ENCODE measurements around the gene SLC16A1. TPM values are rescaled to one million over a fixed set of nuclear protein-coding genes. Genes with fewer than 3 reads are reported as not detected.
A peak's percentile ranks its signal among the peaks of the same experiment; 100 is the strongest.

Gene SLC16A1
- polyA plus RNA-seq, 1 experiment, result 78.7 TPM

DNA sequence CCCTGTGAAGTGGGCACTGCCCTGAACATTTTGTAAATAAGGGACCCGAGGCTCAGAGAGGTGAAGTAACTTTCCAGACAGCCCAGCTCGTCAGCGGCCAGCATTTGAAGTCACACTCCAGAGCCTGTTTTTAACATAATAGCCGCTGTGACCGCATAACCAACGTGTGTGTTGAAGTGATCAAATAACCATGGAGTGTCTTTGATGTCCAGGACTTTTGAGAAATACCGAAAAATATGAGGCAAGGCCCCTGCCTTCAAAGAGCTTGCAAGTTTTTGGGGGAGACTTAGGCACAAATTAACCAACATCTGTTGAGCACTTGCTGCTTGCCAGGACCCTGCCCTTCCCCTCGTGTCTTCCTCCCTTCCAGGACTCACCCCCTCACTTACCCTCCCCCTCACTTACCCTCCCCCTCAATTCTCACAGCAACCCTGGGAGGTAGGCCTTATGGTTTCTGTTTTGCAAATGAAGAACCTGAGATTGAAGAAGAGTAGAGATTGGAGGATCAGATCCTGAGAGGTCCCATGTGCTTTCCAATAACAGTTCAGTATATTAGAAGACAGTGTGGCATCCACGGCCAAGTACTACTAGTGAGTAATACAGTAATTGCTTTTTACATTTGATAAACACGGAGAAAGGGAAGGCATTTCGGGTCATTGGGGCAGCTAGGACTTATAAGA lies 1.3 kb upstream of the SLC16A1 start:
- Histone ChIP-seq H3K27ac (ENCODE audit: low read depth, low read length) (peak overlapping the region; percentile 91), H3K9me3 (ENCODE audit: control insufficient read depth, insufficient read depth, low read length) (peaks cover 3% of the 10 kb centered on the region; the same call in 1 of the 2 replicates), H3K27me3 (ENCODE audit: control insufficient read depth, insufficient read depth, low read length) (no peaks in the 10 kb centered on the region), H3K4me3 (ENCODE audit: low read depth, low read length) (peak overlapping the region; percentile 95)
- DNase-seq (ENCODE audit: low read depth, low spot score), result peak; percentile 69
- TF ChIP-seq CTCF (IDR thresholded peaks at IDR 0.05; ENCODE audit: low read depth, low read length), result no peak
- CTCF ChIA-PET, result interaction anchor here (0.7 kb wide), 1 partner anchor 136 kb away, joined by 3 read pairs; no protein-coding TSS in a partner anchor
- POLR2A ChIA-PET, result interaction anchor here (0.6 to 1.2 kb wide), 3 partner anchors 80 to 587 kb away, joined by 3 to 5 read pairs (median 4); partner anchors contain the start of gene LRIG2

DNA sequence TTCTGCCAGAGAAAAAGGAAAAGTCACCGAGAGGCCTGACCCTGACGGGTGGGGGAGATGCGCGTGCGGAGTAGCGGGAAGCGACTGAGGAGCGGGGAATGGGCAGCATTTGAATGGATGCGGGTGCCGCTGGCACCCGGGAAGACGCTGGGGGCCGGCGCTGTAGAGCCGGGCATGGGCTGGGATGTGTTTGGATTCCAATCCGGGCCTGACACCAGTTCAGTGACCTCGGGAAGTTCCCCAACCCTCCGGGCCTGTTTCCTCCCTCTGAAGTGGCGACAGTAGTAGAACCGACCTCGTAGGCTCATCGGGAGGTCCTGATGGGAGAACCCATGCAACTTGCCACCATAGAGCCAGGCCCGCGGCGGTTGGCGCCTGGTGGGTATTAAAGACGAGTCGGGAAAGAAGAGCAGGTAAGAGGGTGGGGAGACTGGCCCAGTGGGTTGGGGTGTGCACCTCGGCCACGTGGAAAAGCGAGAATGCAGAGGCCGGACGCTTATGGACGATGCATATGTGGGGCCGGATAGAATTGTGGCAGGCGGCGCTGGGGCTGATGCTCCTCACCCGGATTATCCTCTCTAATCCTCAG lies 642 bp upstream of the SLC16A1 start:
- no peaks in the 10 kb centered on the region for H3K27me3 ChIP-seq (ENCODE audit: control insufficient read depth, insufficient read depth, low read length)
- H3K27ac ChIP-seq (ENCODE audit: low read depth, low read length), result peak overlapping the region; percentile 91
- no peak for DNase-seq (ENCODE audit: low read depth, low spot score)
- CTCF ChIA-PET, result interaction anchor here (0.9 to 1.3 kb wide), 10 partner anchors 8 to 241 kb away, joined by 3 to 7 read pairs (median 3); no protein-coding TSS in a partner anchor
- peak overlapping the region; percentile 95 for H3K4me3 ChIP-seq (ENCODE audit: low read depth, low read length)
- POLR2A ChIA-PET, result interaction anchor here (0.6 to 1.3 kb wide), 17 partner anchors 11 to 587 kb away, joined by 3 to 15 read pairs (median 4); partner anchors contain the start of genes LRIG2 and PPM1J
- TF ChIP-seq CTCF (IDR thresholded peaks at IDR 0.05; ENCODE audit: low read depth, low read length), result no peak
- H3K9me3 ChIP-seq (ENCODE audit: control insufficient read depth, insufficient read depth, low read length), result peaks cover 3% of the 10 kb centered on the region; the same call in 1 of the 2 replicates

GRCh38 chr1:112954945-112955772 lies 837 bp downstream of the SLC16A1 start:
- peaks cover 3% of the 10 kb centered on the region; the same call in 1 of the 2 replicates for H3K9me3 ChIP-seq (ENCODE audit: control insufficient read depth, insufficient read depth, low read length)
- TF ChIP-seq CTCF (IDR thresholded peaks at IDR 0.05; ENCODE audit: low read depth, low read length), result no peak
- POLR2A ChIA-PET, result interaction anchor here (0.6 to 1.3 kb wide), 11 partner anchors 8 to 144 kb away, joined by 3 to 15 read pairs (median 4); partner anchors contain the start of gene LRIG2
- H3K27me3 ChIP-seq (ENCODE audit: control insufficient read depth, insufficient read depth, low read length), result no peaks in the 10 kb centered on the region
- no peak for DNase-seq (ENCODE audit: low read depth, low spot score)
- H3K4me3 ChIP-seq (ENCODE audit: low read depth, low read length), result peak overlapping the region; percentile 95
- CTCF ChIA-PET, result interaction anchor here (0.7 to 2.3 kb wide), 14 partner anchors 8 to 239 kb away, joined by 3 to 20 read pairs (median 5); partner anchors contain the start of genes LRIG2 and PPM1J
- H3K27ac ChIP-seq (ENCODE audit: low read depth, low read length), result peak overlapping the region; percentile 89

DNA sequence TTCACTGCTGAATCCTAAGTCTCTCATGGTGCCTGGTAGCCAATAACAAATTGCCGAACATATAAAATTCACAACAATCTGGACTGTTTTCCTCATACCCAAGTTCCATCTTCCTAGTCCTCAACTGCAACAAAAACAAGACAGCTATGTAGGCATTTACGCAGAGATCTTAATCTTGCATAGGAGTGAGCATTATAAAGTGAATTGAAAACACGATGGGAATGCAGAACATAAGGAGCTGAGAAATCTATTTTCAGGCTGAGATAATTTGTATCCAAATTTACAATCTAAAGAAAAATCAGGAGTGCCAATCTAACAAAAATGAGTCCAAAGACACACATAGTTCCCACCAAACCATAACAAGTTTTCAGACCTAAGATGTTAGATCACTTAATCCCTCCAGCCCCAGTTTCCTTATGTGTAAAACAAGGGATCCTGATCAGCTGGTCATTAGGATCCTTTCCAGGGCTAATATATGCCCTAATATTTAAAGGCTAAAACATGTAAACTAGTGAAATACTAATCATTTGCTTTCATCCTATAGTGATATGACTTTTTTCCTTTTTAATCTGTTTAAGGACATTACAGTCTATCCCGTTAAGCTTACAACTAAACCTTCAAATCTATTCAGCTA lies 1.9 kb downstream of the SLC16A1 start:
- no peak for DNase-seq (ENCODE audit: low read depth, low spot score)
- H3K27ac ChIP-seq (ENCODE audit: low read depth, low read length), result no peak overlapping the region
- TF ChIP-seq CTCF (IDR thresholded peaks at IDR 0.05; ENCODE audit: low read depth, low read length), result no peak
- CTCF ChIA-PET, result interaction anchor here (0.9 to 2.3 kb wide), 8 partner anchors 10 to 238 kb away, joined by 3 to 20 read pairs (median 6); partner anchors contain the start of genes LRIG2 and PPM1J
- H3K9me3 ChIP-seq (ENCODE audit: control insufficient read depth, insufficient read depth, low read length), result peaks cover 3% of the 10 kb centered on the region; the same call in 1 of the 2 replicates
- POLR2A ChIA-PET, result no interaction called here
- H3K27me3 ChIP-seq (ENCODE audit: control insufficient read depth, insufficient read depth, low read length), result no peaks in the 10 kb centered on the region
- H3K4me3 ChIP-seq (ENCODE audit: low read depth, low read length), result peak overlapping the region; percentile 95

All from AG04450 (cell line).